GM19328 (cell line): Measurements from ENCODE around the gene EXOC6B.

Source experiments
- ATAC-seq: cut with Tn5 transposase; IDR thresholded peaks from one replicate; pipeline ENCODE4 v1.9.1; 2021; ENCODE audit warnings: mild to moderate bottlenecking, moderate library complexity; ENCODE audit not compliant: unreplicated experiment

EXOC6B gene

DNA sequence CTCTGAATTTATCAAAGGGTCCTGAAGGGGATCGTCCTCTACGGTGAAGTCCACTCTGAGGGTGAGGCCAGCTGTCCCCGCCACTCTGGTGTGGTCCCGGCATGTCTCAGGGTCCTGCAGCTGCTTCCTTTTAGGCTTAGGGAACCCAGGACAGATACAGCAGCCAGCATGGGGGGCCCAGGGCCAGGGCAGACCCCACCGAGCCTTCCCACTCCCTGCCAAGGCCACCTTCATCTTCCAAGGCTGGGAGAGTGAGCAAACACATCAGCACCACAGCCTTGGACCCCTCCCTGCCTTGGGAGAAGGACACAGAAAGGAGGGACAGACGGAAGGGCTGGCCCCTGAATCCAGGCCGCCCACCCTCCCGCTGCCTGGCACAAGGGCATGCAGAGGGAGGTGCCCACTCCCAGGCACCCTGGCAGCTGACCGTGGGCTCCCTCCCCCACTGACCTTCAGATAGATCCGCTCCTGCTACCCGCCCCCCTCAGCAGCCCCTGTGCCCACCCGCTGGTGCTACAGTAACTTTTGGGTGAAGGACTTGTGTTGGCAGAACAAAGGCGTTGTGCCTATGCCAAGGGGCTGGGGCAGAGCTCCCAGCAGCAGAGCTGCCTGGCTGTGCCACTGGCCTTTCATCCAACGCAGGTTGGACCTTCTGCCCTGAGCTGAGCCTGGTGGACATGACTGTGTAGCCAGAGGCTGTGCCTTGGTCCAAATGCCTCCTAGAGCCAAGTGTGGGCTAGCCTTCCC, 685.8 kb downstream of the EXOC6B start:
- ATAC-seq = no peak

- ATAC-seq = no peak
Observed at GRCh38 chr2:72139471-72139873, 686.4 kb downstream of the EXOC6B start.

GRCh38 chr2:72138921-72139381, 686.9 kb downstream of the EXOC6B start:
- no peak for ATAC-seq

DNA sequence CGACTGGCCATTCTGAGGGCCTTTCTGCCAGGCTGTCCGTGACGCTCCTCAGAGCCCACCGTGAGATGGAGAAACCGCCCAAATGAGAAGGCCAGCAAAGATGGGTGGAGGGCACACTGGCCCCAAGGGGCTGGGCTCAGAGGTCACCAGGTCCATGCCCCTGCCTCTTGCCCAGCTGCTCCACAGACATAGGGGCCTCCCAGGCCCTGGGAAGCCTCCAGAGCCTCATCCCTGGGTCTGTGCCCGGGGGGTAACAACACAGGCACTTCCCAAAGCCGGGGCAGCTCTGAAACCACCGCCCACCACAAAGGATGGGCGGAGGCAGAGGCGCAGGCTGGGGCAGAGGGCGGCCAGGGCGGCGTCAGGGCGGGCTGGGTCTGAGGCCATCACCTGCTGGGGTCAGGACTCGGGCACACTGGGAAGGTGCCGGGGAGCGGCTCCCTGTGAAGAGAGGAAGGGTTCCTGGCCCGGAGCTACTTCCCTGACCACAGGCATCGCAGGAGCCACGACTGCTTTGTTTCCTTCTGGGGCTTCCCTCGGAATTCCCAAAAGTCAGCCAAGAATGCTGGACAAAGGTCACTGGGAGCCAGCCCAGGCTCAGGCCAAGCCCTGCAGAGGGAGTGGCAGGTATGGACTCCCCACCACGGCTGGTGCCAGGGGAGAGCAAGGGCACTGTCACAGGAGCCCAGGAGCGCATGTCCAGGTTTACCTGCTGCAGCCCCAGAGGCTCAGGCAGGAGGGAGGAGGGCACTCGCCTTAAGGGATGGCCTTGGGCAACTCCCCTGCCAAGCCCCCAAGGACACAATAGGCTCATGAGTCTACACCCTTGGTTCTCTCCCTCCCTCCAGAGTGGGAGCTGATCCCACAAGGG, 687.6 kb downstream of the EXOC6B start:
- no peak for ATAC-seq

DNA sequence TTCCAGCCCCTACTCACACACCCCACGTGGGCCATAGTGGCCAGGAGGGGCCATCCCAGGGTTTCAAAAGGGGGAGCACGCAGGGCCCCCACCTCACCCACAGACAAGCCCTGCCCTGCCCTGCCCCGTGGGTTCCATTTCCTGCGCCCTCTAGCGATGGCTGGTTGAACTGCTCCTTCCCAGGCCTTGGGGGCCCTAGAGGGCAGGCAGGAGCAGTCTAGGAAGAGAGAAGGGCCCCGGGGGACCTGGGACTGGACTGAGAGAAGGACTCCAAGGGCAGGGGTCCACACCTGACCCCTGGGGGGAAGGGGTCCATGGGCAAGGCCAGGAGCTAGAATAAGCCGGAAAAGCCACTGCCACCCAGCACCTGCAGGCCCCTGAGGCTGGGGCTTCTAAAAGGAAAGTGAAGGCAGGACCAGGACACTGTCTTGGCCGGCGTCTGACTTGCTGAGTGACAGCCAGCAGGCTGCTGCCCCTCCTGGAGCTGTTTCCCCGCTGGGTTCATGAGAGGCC, 688.3 kb downstream of the EXOC6B start:
- peak; percentile 83 for ATAC-seq

GRCh38 chr2:72136933-72137497, 688.8 kb downstream of the EXOC6B start:
- no peak for ATAC-seq

DNA sequence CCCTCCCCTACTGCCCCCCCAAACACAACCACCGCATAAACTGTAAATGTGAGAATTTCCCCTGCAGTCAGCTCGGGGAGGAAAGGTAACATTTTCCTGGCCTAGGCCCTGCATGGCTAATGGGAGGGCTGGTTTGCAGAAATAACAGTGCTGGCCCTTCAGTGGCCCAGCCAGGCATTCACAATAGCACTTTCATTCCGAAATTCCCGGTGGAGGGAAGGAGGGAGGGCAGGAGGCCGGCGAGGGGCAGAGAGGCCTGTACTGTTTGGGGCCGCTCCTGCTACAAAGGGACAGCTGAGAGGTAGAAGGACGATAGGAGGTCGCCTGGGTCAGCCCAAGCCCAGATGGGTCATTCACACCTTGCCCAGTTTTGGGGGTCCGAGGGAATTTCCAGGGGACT, 689.5 kb downstream of the EXOC6B start:
- no peak for ATAC-seq

- no peak for ATAC-seq
Observed at GRCh38 chr2:72135921-72136320, 689.9 kb downstream of the EXOC6B start.

DNA sequence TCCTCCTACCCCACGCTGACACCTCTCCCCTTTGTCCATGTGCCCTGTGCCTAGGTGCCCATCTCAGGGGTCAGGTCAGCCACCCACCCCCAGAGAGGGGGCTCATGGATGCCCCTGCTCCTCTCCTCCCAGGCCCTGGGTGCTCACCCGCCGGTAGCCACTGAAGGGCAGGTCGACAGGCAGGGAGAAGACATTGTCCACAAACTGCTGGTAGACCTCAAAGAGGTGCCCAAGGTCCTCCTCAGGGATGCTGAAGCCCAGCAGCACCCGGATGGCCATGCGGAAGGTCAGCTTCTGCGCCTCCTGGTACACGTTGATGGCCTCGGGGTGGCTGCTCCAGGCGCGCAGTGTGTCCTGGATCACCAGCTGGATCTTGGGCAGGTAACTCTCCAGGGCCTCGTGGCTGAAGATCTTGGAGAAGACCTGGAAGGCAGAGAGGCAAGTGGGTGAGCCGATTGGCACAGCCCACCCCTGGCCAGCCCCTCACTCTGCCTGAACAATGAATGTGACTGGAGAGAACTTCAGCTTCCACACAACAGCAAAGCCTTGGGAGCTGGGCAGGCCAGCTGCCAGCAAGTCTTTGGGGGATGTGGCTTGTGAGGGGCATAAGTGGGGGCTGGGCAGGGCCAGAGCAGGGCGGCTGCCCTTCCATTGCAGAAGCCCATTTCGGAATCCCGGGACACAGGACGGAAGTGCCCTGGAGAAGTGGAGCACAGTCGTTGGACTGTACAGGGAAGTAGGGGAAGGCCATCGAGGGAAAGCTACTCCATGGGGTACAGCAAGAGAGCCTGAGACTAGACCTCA, 690.6 kb downstream of the EXOC6B start:
- ATAC-seq = no peak

- no peak for ATAC-seq
Observed at GRCh38 chr2:72134408-72134996, 691.3 kb downstream of the EXOC6B start.

GRCh38 chr2:72133721-72134407, 692.0 kb downstream of the EXOC6B start:
- no peak for ATAC-seq

GRCh38 chr2:72132981-72133720, 692.7 kb downstream of the EXOC6B start:
- ATAC-seq = no peak

- ATAC-seq = no peak
Observed at GRCh38 chr2:72131916-72132841, 693.7 kb downstream of the EXOC6B start.

- no peak for ATAC-seq
Observed at GRCh38 chr2:72131371-72131891, 694.4 kb downstream of the EXOC6B start.

GRCh38 chr2:72130659-72131360, 695.0 kb downstream of the EXOC6B start:
- ATAC-seq = no peak

DNA sequence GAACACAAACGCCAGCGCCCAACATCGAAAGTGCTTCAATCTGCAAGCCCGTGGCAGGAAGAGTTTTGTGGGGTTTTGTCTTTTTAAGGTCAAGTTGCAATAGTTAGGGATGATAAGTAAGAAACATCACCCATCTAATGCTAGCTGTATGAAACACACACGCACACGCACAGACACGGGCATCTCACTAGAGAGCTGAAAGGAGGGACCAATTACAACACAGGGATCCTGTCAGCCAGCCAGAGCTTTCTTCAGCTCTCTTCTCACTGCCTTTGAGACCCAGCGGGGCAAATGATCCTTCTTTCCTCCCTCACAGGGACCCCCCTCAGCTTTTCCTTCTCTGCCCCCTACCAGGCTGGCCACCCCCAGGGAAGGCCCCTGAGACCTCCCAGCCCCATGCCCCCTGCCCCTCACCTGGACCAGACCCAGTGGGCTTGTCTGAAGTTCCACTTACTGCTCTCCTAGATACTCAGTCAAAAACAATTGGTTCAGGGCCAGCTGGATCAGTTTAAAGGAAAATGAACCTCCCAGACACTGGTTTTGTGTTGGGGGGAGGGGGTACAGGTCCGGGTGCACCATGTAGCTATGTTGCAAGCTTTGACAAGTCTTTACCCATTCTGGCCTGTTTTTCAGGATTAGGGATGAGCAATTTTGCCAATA, 696.0 kb downstream of the EXOC6B start:
- no peak for ATAC-seq

DNA sequence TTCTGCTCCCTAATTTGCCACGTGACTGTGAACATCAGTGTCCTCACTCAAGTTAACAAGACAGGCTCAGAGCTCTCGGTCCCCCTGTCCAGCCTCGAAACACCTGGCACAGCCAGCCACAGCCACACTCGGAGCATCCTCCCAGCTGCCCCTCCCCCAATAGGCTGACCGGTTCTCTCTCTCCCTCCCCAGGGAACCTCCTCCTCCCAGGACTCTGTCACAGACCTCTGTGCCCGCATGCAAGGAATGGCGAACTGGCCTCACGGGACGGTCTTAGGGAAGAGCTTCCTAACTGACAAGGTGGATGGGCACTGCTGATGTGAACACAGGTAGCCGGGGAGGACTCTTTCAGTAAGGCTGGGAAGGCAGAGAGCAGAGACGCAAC, 697.0 kb downstream of the EXOC6B start:
- ATAC-seq = no peak
